Naive thymus-derived CD8-positive, alpha-beta T cell (primary cell): ENCODE data around the gene NEDD4L. TPM values are rescaled to one million over a fixed set of nuclear protein-coding genes. Genes with fewer than 3 reads are reported as not detected.

Source experiments
- ATAC-seq, 2 donors: fragments of 150-1000 bp; cut with Tn5 transposase in 1 of 2; sonication (Bioruptor Pico), chemical (Tn5 transposase) in 1 of 2; 1 replicate in 1 of 2; 2 replicates in 1 of 2; pipeline ENCODE4 v1.10.0; 2021; ENCODE audit warnings: mild to moderate bottlenecking in 2 of 2, moderate library complexity in 2 of 2
- POLR2A ChIA-PET: fragments of 350-600 bp; sonication (Branson Sonifier 250); formaldehyde crosslinking; loops from one replicate; lab custom pipeline; 2021; ENCODE audit warnings: antibody characterized with exemption; lab: Charles Lee
- DNase-seq, 10 donors: peaks; one replicate each; pipeline versions ENCODE4 v3.0.0 to v3.0.0-alpha.2; 2020 to 2022
- H3K27ac Mint-ChIP-seq, 10 donors: one replicate each; pipeline ENCODE4 v1.8.0; 2020 to 2022; ENCODE audit warnings: mild to moderate bottlenecking in 10 of 10, mixed read lengths in 10 of 10, moderate library complexity in 4 of 10, inconsistent platforms in 1 of 10
- H3K27me3 Mint-ChIP-seq, 5 donors: one replicate each; pipeline ENCODE4 v1.8.0; 2021 to 2022; ENCODE audit warnings: mixed read lengths in 5 of 5
- H3K36me3 Mint-ChIP-seq, 3 donors: one replicate each; pipeline ENCODE4 v1.8.0; 2020 to 2022; ENCODE audit warnings: mixed read lengths in 3 of 3, mild to moderate bottlenecking in 2 of 3, inconsistent platforms in 1 of 3
- H3K4me1 Mint-ChIP-seq, 4 donors: one replicate each; pipeline ENCODE4 v1.8.0; 2021 to 2022; ENCODE audit warnings: mixed read lengths in 4 of 4
- H3K4me3 Mint-ChIP-seq, 10 donors: one replicate each; pipeline ENCODE4 v1.8.0; 2020 to 2022; ENCODE audit warnings: mild to moderate bottlenecking in 10 of 10, mixed read lengths in 10 of 10, moderate library complexity in 6 of 10, inconsistent platforms in 1 of 10
- H3K9me3 Mint-ChIP-seq, 9 donors: one replicate each; pipeline ENCODE4 v1.8.0; 2020 to 2022; ENCODE audit warnings: mixed read lengths in 9 of 9, mild to moderate bottlenecking in 3 of 9, inconsistent platforms in 1 of 9, moderate library complexity in 1 of 9
- polyA plus RNA-seq, 3 donors: library from polyadenylated mRNA; unstranded; fragments of 300-500 nt; fragmentation: Illumina TruSeq; gene quantifications; one replicate each; pipeline ENCODE4 v1.2.3, GENCODE V29; 2021
- total RNA-seq, 8 experiments: library from RNA in 2 of 8; stranded (reverse) in 2 of 8; gene quantifications; one replicate each; pipeline ENCODE4 v1.2.3 and lab custom pipeline; 2021 to 2026

Gene NEDD4L
- total and polyA plus RNA-seq, 5 experiments from 2014 or later, result 1.5 to 6.5 (median 3.5) TPM

DNA sequence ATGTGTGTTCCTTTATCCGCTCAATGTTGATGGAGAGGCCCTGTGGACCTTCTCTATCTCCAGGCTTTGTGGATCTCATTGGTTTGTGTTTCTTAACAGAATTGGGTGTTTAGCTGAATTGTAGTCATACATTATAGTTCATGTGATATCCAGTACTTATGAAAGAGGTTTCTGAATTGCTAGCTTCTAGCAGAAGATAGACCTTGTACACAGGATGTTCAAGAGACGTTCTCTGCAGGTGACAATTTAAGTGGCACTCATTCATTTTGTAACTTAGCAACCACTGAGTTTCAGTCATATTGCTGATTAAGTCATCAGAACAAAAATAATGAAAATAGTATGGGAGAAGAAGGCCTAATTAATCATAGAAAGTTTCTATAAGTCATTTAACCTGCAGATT lies 305.6 kb downstream of the NEDD4L start:
- H3K9me3 Mint-ChIP-seq, result no peaks in the 10 kb centered on the region
- no peak for ATAC-seq
- peaks cover 0 to 3% (median under 1%) of the 10 kb centered on the region in 4 donors for H3K4me1 Mint-ChIP-seq
- H3K27me3 Mint-ChIP-seq, result no peaks in the 10 kb centered on the region
- peaks cover 0 to 13% (median 8%) of the 10 kb centered on the region in 3 donors for H3K36me3 Mint-ChIP-seq
- no peak for DNase-seq
- no peak overlapping the region for H3K4me3 Mint-ChIP-seq
- no peak overlapping the region for H3K27ac Mint-ChIP-seq
- POLR2A ChIA-PET, result no interaction called here

DNA sequence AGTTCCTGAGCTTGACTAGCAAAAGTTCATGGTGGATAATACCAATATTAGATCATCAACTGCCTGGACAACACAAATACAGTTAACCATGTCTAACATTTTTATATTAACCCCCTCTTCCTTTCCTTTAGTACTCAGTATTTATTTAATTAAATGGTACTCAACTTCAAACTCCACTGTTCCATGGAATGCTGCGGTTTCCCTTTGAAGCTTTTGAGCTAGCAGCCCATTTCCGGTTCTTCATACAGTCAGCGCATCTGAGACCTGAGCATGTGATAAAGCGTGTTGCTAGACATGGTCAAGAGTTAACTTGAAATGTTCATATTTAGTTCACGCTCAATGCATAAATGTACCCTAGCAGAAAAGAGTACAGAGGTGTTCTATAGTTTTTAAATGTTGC lies 306.5 kb downstream of the NEDD4L start:
- Mint-ChIP-seq H3K4me1 (peaks cover 0 to 3% (median 0%) of the 10 kb centered on the region in 4 donors), H3K27ac (no peak overlapping the region), H3K9me3 (no peaks in the 10 kb centered on the region), H3K4me3 (no peak overlapping the region), H3K27me3 (no peaks in the 10 kb centered on the region), H3K36me3 (peaks cover 0 to 13% (median 8%) of the 10 kb centered on the region in 3 donors)
- DNase-seq (no peak), ATAC-seq (no peak)
- POLR2A ChIA-PET, result no interaction called here

DNA sequence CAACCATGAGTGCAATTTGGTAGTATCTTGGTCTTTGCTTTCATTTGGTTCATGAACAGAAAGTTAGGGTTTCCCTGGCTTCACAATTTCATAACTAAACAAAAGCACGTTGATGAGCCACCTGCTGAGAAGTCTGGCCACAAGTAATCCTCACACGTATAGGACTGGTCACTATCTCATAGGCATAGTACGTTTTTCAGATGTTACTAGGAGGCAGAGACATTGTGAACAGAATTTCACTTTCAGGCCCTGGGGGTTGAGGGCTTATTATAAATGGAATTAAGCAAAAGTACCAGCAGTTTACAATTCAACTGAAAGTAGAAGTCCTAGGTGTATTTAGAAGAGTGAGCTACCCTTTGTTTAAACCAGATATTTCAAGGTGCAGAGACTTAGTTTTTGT lies 307.8 kb downstream of the NEDD4L start:
- no peak overlapping the region for H3K27ac Mint-ChIP-seq
- H3K9me3 Mint-ChIP-seq, result no peaks in the 10 kb centered on the region
- ATAC-seq, result no peak
- no peak for DNase-seq
- H3K36me3 Mint-ChIP-seq, result peaks cover 0 to 13% (median 8%) of the 10 kb centered on the region in 3 donors
- H3K4me1 Mint-ChIP-seq, result peaks cover 0 to 3% (median 0%) of the 10 kb centered on the region in 4 donors
- H3K27me3 Mint-ChIP-seq, result no peaks in the 10 kb centered on the region
- POLR2A ChIA-PET, result no interaction called here
- no peak overlapping the region for H3K4me3 Mint-ChIP-seq

DNA sequence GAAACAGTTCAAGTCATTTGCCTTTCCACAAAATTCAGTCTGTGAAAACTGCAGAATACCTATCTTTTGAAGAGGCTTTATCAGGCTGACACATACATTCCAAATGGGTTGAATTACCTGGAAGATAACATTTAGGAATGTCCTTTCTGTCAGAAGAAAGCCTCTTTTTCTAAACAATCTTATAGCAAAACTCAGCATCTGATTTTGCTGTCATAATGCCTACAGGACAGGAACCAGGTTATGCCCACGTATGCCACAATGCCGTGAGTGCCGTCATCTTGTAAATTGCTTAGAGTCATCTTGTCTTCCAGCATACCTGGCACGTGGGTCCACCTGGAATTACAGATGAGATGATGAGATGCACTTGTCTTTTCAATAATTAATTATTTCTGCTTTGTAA lies 309.6 kb downstream of the NEDD4L start:
- H3K27me3 Mint-ChIP-seq, result no peaks in the 10 kb centered on the region
- H3K4me1 Mint-ChIP-seq, result peaks cover 0 to 2% (median 0%) of the 10 kb centered on the region in 4 donors
- no peak overlapping the region for H3K4me3 Mint-ChIP-seq
- peaks cover 0 to 13% (median 8%) of the 10 kb centered on the region in 3 donors for H3K36me3 Mint-ChIP-seq
- ATAC-seq, result no peak
- DNase-seq, result no peak
- no peak overlapping the region for H3K27ac Mint-ChIP-seq
- POLR2A ChIA-PET, result no interaction called here
- no peaks in the 10 kb centered on the region for H3K9me3 Mint-ChIP-seq

GRCh38 chr18:58354051-58354450 lies 310.0 kb downstream of the NEDD4L start:
- no peak for ATAC-seq
- H3K9me3 Mint-ChIP-seq, result no peaks in the 10 kb centered on the region
- DNase-seq, result no peak

DNA sequence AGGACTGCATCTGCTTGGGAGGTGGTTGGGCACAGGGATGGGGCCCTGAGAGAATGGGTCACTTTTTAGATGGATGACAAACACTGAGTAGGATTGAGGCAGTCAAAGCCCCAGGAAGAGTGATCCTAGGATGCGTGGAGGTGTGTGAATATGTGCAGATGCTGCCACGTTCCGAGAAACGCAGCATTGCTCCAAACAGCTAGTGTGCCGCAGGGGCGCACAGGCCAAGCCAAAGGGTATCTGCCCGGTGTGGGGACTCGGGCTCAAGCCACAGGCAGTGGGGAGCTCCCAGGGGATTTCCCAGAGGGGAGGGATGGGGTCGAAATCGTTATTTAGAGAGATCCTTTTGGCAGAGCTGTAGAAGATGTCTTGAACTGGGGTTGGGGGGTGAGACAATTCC lies 310.8 kb downstream of the NEDD4L start:
- H3K27me3 Mint-ChIP-seq, result no peaks in the 10 kb centered on the region
- H3K36me3 Mint-ChIP-seq, result peaks cover 0 to 13% (median 11%) of the 10 kb centered on the region in 3 donors
- no peak overlapping the region for H3K4me3 Mint-ChIP-seq
- POLR2A ChIA-PET, result no interaction called here
- DNase-seq, result no peak
- H3K27ac Mint-ChIP-seq, result peak overlapping the region in 1 of 10 donors; percentile 40
- no peaks in the 10 kb centered on the region for H3K4me1 Mint-ChIP-seq
- no peaks in the 10 kb centered on the region for H3K9me3 Mint-ChIP-seq
- no peak for ATAC-seq

More at GRCh38 chr18:58354051-58354450, 310.0 kb downstream of the NEDD4L start:
- Mint-ChIP-seq H3K4me1 (no peaks in the 10 kb centered on the region), H3K27me3 (no peaks in the 10 kb centered on the region), H3K36me3 (peaks cover 0 to 13% (median 9%) of the 10 kb centered on the region in 3 donors), H3K27ac (no peak overlapping the region), H3K4me3 (no peak overlapping the region)
- POLR2A ChIA-PET, result no interaction called here

DNA sequence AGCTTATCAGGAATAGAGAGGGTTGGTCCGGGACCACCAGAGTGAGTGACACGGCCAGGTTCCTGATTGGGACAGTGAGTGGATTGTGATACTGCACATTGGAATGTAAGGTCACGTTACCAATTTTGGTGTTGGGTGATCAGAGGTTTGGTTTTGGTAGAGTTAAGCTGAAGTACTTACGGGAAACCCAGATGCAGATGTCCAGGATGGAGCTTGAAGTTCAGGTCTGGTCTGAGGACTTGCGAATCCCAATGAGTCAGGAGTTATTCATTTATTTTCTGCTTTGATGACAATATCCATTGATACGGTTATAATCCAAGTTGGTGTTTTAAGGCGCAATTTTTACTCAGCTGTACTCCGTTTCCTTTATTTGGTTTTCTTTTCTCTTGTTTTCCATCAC lies 311.2 kb downstream of the NEDD4L start:
- Mint-ChIP-seq H3K4me1 (no peaks in the 10 kb centered on the region), H3K27ac (no peak overlapping the region), H3K9me3 (no peaks in the 10 kb centered on the region), H3K4me3 (no peak overlapping the region), H3K27me3 (no peaks in the 10 kb centered on the region), H3K36me3 (peaks cover 0 to 13% (median 6%) of the 10 kb centered on the region in 3 donors)
- ATAC-seq (no peak), DNase-seq (no peak)
- POLR2A ChIA-PET, result no interaction called here

- Mint-ChIP-seq H3K4me1 (no peaks in the 10 kb centered on the region), H3K4me3 (no peak overlapping the region), H3K9me3 (no peaks in the 10 kb centered on the region), H3K27me3 (no peaks in the 10 kb centered on the region), H3K36me3 (peaks cover 0 to 7% (median 3%) of the 10 kb centered on the region in 3 donors), H3K27ac (peak overlapping the region in 1 of 10 donors; percentile 29)
- POLR2A ChIA-PET, result no interaction called here
- ATAC-seq (no peak), DNase-seq (no peak)
Measured at GRCh38 chr18:58359218-58359617, 315.2 kb downstream of the NEDD4L start.

DNA sequence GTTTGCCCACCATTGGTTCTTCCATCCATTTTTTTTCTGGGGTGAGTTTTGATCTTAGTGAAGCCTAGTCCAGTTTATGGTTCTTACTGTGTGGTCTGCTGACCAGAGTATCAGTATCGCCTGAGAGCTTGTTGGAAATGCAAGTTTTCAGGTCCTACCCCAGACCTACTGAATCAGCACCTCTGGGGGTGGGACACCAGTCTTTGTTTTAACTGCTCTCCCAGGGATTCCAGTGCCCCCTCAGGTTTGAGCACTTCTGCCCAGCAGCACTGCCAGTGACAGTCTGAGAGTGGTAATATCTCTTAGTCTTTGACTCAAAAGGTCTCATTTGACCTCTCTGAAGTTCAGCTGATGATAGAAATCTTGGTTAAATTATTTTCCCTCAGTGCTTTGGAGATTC lies 315.6 kb downstream of the NEDD4L start:
- POLR2A ChIA-PET, result no interaction called here
- H3K27ac Mint-ChIP-seq, result peak overlapping the region in 1 of 10 donors; percentile 29
- DNase-seq (no peak), ATAC-seq (no peak)
- no peaks in the 10 kb centered on the region for H3K27me3 Mint-ChIP-seq
- no peaks in the 10 kb centered on the region for H3K9me3 Mint-ChIP-seq
- peaks cover 0 to 7% (median 3%) of the 10 kb centered on the region in 3 donors for H3K36me3 Mint-ChIP-seq
- no peaks in the 10 kb centered on the region for H3K4me1 Mint-ChIP-seq
- H3K4me3 Mint-ChIP-seq, result no peak overlapping the region

DNA sequence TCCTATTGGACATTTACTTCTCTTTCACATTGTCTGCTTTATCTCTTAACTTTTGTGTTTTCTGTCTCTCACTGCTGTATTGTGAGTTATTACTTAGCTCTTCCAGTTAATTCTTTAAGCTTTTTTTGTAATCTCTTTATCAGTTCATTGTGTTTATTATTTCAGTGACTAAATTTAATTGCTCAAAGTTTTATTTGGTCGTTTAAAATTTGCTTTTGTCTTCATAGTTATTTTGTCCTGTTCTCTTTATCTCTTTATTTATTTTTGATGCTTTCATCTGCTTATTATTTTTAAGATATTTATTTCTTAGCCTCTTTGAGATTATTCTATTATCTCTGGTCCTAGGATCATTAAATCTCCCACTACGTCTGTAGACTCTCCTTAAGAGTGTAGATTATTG lies 316.3 kb downstream of the NEDD4L start:
- Mint-ChIP-seq H3K4me1 (no peaks in the 10 kb centered on the region), H3K27ac (no peak overlapping the region), H3K4me3 (no peak overlapping the region), H3K9me3 (no peaks in the 10 kb centered on the region), H3K27me3 (no peaks in the 10 kb centered on the region), H3K36me3 (peaks cover 5 to 9% (median 8%) of the 10 kb centered on the region in 3 donors)
- ATAC-seq, result no peak
- POLR2A ChIA-PET, result no interaction called here
- no peak for DNase-seq

GRCh38 chr18:58361212-58361611 lies 317.2 kb downstream of the NEDD4L start:
- H3K27ac Mint-ChIP-seq, result peak overlapping the region in 1 of 10 donors; percentile 25
- H3K4me1 Mint-ChIP-seq, result no peaks in the 10 kb centered on the region
- H3K9me3 Mint-ChIP-seq, result no peaks in the 10 kb centered on the region
- peaks cover 5 to 11% (median 9%) of the 10 kb centered on the region in 3 donors for H3K36me3 Mint-ChIP-seq
- DNase-seq (no peak), ATAC-seq (no peak)
- no peaks in the 10 kb centered on the region for H3K27me3 Mint-ChIP-seq
- H3K4me3 Mint-ChIP-seq, result no peak overlapping the region
- POLR2A ChIA-PET, result no interaction called here

DNA sequence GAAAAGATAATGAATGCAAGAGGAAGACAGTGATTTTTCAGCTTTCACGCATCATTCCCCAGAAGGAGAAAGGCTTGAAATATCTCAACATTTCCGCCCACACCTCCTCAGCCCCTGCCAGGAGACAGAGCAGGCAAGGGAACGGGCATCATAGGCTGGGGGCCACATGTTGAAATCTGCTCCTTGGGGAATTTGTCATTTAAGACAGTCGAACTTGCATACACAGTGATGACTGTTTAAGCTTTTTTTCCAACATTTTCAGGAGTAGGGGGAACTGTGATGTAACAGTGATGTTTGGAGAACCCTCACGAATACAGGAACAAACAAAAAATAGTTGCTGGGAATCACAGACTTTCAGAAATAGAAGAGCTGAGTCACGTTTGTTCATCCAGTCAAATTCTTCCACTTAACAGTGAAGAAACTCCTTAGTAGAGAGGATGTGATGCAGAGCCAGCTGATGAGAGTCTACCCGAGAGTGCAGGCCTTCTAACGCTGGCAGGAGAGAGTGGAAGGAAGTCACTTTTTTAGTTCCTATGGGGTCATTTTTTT lies 318.1 kb downstream of the NEDD4L start:
- ATAC-seq (no peak), DNase-seq (no peak)
- Mint-ChIP-seq H3K36me3 (peaks cover 5 to 12% (median 9%) of the 10 kb centered on the region in 3 donors), H3K4me1 (no peaks in the 10 kb centered on the region), H3K4me3 (no peak overlapping the region), H3K9me3 (no peaks in the 10 kb centered on the region), H3K27ac (no peak overlapping the region), H3K27me3 (no peaks in the 10 kb centered on the region)
- POLR2A ChIA-PET, result no interaction called here

DNA sequence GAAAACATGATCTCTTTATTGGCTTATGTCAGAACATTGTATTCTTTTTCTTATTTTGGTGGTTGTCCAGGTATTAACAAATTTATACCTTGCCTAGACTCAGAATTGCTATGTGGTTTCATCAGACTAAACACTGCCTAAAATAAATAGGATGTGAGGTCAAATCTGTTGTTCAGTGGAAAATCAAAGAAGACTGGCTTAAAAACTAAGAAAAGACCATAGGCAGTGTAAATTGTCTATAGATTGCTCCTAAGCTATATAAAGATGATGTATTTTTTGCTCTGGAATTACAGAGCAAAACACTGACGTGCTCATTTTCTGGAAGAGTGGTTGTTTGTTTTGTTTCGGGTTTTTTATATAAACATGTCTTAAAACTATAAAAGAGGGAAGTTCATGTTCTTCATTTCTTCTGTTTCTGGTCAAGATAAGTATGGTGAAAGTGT lies 318.8 kb downstream of the NEDD4L start:
- Mint-ChIP-seq H3K27me3 (no peaks in the 10 kb centered on the region), H3K4me3 (no peak overlapping the region)

More for the DNA sequence above, 318.8 kb downstream of the NEDD4L start:
- H3K27ac Mint-ChIP-seq, result no peak overlapping the region
- peaks cover 5 to 12% (median 9%) of the 10 kb centered on the region in 3 donors for H3K36me3 Mint-ChIP-seq
- no peaks in the 10 kb centered on the region for H3K9me3 Mint-ChIP-seq
- POLR2A ChIA-PET, result no interaction called here
- ATAC-seq (no peak), DNase-seq (no peak)
- no peaks in the 10 kb centered on the region for H3K4me1 Mint-ChIP-seq
